ENCODE data around the gene LUZP1.

Gene LUZP1

GRCh38 chr1:23150742-23151141 lies 17.9 kb downstream of the LUZP1 start:
- DNase-seq, result no peak

GRCh38 chr1:23150125-23150524 lies 18.5 kb downstream of the LUZP1 start:
- DNase-seq, result no peak

GRCh38 chr1:23149114-23149513 lies 19.5 kb downstream of the LUZP1 start:
- DNase-seq, result no peak

DNA sequence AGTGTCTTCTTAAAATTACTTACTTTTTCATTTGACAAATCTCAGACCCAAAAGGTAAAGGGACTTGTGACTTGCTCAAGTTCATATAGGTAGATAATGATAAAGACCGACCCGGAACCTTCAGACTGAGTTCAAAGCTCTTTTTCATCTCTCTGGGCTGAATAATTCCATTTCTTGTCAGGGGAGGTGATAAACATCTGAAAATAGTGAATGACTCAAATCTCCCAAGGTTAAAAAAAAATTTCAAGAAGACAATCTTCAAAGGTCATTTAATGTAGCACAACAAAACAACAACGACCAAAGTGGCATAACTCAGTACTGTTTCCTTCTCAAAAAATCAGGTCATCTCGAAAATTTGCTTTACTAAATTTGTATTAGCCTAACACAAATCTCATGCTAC lies 20.6 kb downstream of the LUZP1 start:
- no peak for DNase-seq

- no peak for DNase-seq
These were observed 27.6 kb downstream of the LUZP1 start for GRCh38 chr1:23140940-23141596.

GRCh38 chr1:23135268-23135667 lies 33.4 kb downstream of the LUZP1 start:
- no peak for DNase-seq

DNA sequence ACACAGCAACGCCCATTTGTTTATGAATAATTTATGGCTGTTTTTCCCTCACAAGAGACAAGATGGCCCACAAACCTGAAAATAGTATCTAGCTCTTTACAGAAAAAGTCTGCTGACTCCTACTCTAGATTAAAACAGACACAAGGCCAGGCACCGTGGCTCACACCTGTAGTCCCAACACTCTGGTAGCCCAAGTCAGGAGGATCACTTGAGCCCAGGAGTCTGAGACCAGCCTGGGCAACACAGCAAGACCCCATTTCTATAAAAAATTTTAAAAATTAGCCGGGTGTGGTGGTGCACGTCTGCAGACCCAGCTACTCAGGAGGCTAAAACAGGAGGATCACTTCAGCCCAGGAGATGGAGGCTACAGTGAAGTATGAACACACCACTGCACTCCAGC lies 34.6 kb downstream of the LUZP1 start:
- no peak for DNase-seq

DNA sequence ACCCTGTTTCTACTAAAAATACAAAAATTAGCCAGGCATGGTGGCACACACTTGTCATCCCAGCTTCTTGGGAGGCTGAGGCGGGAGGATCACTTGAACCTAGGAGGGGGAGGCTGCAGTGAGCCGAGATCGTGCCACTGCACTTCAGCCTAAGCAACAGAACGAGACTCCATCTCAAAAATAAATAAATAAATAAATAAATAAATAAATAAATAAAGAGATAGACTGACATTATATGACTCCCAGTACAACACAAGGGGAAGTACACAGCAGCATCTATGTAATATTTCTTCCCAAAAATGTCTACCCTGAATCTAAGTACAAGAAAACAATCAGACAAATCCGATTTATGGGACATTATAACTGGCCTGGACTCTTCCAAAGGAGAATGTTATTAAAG lies 35.1 kb downstream of the LUZP1 start:
- DNase-seq, result no peak

DNA sequence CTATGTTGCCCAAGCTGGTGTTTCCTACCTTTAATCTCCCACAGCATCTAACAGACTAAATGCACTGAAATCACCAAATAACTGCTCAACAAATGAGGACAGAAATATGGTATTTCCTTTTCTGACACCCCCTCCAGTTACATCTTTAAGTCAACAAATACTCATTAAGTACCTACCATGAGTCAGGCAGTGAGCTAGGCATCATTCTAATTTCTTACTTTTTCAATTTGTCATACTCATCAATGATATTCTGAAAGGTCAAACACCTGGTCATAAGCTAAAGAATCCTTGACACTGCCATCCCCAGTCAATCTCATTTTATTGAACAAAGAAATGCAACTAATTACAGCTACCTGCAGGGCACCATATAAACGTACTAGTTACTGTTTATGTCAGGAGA lies 36.6 kb downstream of the LUZP1 start:
- no peak for DNase-seq

- DNase-seq, result no peak
These were observed 38.8 kb downstream of the LUZP1 start for GRCh38 chr1:23129846-23130245.

GRCh38 chr1:23126801-23127200 lies 41.9 kb downstream of the LUZP1 start:
- DNase-seq, result no peak

DNA sequence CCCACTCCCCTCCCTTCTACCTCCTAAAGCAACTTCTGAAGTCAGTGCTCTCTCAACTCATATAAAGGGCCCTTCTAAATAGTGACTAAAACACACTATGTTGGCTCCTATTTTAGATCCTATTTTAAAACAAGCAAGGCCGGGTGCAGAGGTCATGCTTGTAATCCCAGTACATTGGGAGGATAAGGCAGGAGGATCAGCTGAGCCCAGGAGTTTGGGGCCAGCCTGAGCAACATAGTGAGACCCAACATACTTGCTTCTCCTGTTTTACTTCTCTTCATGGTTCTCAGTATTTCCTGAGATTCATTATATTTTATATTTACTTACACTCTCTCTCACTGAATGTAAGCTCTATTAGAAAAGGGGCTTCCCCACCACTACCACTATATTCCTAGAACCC lies 42.5 kb downstream of the LUZP1 start:
- no peak for DNase-seq

DNA sequence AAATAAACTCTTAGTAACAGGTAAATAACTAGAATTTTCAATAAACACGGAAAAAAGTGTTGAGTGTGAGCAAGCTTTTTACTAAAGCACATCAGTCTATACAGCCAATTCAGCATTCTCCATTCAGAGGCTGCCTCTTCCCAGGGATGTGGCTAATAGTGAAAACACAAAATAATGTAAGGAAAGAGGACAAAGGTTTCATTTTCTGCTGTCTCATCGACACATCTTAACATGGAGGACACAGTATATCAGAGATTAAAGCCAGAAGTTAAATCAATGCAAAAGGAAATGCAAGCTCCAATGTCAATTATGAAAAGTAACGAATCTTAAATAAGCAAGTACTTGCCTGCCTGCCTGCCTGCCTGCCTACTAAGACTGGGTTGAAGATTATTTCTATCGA lies 43.2 kb downstream of the LUZP1 start:
- no peak for DNase-seq

- no peak for DNase-seq
These were observed 44.2 kb downstream of the LUZP1 start for GRCh38 chr1:23124259-23125026.

DNA sequence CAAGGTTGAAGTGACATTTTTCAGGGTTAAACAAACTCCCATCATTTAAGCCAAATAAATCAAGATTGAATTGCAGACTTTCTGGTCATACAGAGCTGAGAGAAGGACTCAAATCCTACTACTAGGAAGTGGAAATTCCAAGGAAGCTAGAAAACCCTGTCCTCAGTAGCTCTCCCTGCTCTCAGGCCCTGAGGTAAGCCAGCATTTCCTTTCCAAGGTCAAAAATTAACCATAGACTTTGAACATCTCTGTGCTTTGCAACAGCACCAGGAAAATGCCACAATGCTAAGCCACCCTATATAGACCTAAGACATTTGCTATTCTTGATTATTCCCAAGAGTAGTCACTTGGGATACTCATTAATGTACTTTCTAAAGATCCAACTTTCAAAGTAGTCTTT lies 45.1 kb downstream of the LUZP1 start:
- DNase-seq, result no peak

- no peak for DNase-seq
These were observed 45.9 kb downstream of the LUZP1 start for GRCh38 chr1:23122796-23123195.

DNA sequence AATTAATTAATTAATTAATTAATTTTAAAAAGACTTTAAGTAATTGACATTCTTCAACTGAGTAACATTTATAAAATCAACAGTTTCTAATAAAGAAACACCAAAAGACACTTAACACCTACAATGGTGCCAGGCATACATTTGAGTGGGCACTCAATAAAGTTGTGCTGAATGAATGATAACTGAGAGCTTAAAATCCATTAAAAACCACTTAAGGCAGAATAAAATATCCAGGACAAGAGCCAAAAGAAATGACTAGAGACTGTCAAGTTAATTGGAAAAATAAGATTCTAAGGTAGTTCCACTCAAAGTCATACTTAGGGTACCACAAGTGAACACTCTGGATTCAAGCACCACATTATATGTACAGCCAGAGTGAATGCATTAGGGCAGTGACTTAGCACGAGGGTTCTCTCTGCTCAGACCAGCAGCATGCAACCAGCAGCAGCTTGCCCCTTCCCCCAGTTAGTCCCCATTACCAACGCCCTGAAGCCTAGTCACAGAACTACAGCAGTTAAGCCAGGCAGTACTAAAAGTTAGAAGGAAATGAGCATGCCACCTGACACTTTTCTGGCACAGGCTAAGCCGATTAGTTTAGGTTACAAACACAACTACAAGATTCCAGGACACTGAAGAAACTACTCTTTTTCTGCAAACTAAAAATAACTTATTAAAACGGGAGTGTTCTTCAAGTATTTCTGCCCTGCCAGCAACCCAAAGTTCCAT lies 46.5 kb downstream of the LUZP1 start:
- DNase-seq, result no peak

DNA sequence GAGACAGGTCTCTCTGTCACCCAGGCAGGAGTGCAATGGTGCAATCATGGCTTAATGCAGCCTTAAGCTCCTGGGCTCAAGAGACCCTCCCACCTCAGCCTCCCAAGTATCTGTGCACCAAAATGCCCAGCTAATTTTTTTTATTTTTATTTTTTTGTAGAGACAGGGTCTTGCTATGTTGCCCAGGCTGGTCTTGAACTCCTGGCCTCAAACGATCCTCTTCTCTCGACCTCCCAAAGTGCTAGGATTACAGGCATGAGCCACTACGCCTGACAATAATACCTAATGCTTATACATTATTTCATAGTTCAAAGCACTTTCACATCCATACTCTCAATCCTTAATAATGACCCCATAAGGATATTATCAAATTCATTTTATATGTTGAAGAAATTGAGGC lies 48.3 kb downstream of the LUZP1 start:
- no peak for DNase-seq

- DNase-seq, result peak; percentile 2
These were observed 49.5 kb downstream of the LUZP1 start for GRCh38 chr1:23118957-23119792.

DNA sequence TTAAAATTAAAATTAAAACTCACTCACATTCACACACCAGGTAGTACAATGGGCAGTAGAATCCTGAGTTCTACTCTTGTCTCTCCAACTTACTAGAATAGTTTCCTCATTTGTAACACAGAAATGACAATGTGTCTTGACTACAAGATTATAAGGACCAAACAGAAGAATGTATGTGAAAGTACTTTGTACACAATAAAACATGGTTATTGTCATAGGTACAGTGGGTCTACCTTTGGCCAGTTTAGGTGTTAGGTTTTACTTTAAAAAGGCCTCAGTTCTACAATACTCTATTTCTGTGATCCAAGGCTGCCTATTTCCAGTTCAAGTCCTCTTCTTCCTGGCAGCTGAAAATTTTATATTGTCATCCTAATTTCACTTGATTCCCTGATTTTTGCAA lies 50.2 kb downstream of the LUZP1 start:
- DNase-seq, result no peak

GRCh38 chr1:23116921-23117699 lies 51.5 kb downstream of the LUZP1 start:
- no peak for DNase-seq

DNA sequence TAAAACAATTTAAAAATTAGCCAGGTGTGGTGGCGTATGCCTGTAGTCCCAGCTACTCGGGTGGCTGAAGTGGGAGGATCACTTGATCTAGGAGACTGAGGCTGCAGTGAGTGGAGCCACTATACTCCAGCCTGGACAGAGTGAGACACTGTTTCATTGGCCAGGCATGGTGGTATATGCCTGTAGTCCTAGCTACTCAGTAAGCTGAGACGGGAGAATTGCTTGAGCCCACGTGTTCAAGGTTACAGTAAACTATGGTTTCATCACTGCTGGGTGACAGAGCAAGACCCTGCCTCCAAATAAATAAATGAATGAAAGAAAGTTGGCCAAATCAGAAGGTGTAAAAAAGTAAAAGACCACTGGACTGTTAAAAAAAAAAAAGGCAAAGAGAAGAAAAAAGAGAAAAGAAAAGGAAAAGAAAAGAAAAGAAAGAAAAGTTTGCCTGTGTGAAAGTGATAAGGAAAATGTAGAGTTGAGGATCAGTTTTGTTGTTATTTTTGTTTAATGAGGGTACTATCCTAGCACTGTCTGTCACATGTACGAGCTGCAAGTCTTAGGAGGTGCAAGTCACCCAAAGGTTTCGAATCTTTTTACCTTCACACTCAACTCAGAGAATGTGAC lies 52.3 kb downstream of the LUZP1 start:
- DNase-seq, result no peak

All from NCI-H2029 treated with DMSO at 0.1 percent for 48 hours (cell line).